ENCODE measurements around the gene STRA6. TPM values are rescaled to one million over a fixed set of nuclear protein-coding genes. Genes with fewer than 3 reads are reported as not detected.

Gene STRA6
- total RNA-seq, 3 donors from 2014 or later: 0.98 to 1.0 TPM; not detected in 1

DNA sequence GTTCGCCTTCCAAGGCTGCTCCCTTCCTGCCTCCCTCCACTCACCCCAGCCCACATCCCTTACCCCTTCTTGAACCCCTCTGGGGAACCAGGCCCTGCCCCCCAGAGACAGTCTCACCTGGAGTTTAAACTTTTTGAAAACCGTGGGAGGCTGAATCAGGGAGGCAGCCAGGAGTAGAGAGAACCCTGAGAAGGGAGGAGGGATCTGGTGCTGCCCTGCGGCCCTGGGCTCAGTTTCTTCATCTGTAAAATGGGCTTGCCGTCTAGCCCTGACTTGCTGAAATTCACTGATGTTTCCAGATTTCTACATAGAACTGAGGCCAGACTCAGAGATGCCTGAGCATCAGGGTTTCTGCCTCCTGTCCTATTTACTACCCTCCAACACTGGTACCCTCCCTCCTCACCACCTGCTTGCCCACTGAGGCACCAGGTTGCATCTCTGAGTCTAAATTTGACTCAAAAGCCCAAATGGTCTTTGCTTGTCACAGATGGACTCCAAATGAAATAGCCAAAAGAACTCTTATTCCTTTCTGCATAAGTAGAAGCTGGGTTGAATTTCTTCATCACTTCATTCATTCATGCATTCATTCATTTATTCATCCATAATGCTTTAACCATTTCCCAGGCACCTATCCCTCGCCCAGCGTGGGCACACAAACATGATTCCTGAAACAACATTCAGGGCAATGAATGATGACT lies 11.9 kb upstream of the STRA6 start:
- no peak overlapping the region for H3K4me3 ChIP-seq
- intact Hi-C loops (cut with DNase I; ENCODE audit: low total_unique reads): no loop called here
- TF ChIP-seq, protein P1, sequence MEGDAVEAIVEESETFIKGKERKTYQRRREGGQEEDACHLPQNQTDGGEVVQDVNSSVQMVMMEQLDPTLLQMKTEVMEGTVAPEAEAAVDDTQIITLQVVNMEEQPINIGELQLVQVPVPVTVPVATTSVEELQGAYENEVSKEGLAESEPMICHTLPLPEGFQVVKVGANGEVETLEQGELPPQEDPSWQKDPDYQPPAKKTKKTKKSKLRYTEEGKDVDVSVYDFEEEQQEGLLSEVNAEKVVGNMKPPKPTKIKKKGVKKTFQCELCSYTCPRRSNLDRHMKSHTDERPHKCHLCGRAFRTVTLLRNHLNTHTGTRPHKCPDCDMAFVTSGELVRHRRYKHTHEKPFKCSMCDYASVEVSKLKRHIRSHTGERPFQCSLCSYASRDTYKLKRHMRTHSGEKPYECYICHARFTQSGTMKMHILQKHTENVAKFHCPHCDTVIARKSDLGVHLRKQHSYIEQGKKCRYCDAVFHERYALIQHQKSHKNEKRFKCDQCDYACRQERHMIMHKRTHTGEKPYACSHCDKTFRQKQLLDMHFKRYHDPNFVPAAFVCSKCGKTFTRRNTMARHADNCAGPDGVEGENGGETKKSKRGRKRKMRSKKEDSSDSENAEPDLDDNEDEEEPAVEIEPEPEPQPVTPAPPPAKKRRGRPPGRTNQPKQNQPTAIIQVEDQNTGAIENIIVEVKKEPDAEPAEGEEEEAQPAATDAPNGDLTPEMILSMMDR (IDR thresholded peaks at IDR 0.05): no peak
- no peak for TF ChIP-seq POLR2A (IDR thresholded peaks at IDR 0.05)
- H3K9me3 ChIP-seq: no peaks in the 10 kb centered on the region
- no peaks in the 10 kb centered on the region for H3K36me3 ChIP-seq
- H3K4me1 ChIP-seq: no peaks in the 10 kb centered on the region
- no peak for DNase-seq (ENCODE audit: low spot score in 2 of 2)
- H3K27me3 ChIP-seq: no peaks in the 10 kb centered on the region
- H3K27ac ChIP-seq: no peak overlapping the region

DNA sequence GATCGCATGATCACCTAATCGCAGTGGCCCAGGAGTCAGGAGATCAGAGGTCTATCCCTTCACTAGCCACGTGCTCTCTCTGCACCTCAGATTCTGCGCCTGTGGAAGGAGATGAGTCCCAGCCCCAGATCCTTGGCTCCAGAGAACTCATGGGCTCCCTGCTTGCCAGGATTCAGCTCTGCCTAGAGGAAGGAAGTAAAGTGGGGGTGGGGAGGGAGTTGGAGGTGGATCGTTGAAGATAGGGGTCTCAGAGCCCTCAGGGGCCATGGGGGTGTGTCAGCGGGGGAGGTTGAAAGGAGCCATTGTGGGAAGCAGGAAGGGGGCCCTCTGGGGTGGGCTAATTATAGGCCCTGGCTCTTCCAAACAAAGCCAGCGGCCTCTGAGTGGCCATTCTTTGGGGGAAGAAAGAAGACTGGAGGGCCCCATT lies 11.3 kb upstream of the STRA6 start:
- Histone ChIP-seq H3K4me1 (no peaks in the 10 kb centered on the region), H3K27ac (no peak overlapping the region), H3K27me3 (no peaks in the 10 kb centered on the region), H3K4me3 (no peak overlapping the region), H3K36me3 (no peaks in the 10 kb centered on the region), H3K9me3 (no peaks in the 10 kb centered on the region)
- intact Hi-C loops (cut with DNase I; ENCODE audit: low total_unique reads): no loop called here
- no peak for DNase-seq (ENCODE audit: low spot score in 2 of 2)
- TF ChIP-seq, protein P1 (IDR thresholded peaks at IDR 0.05): no peak
- TF ChIP-seq POLR2AphosphoS5 (IDR thresholded peaks at IDR 0.05) (no peak), POLR2A (IDR thresholded peaks at IDR 0.05) (no peak)

DNA sequence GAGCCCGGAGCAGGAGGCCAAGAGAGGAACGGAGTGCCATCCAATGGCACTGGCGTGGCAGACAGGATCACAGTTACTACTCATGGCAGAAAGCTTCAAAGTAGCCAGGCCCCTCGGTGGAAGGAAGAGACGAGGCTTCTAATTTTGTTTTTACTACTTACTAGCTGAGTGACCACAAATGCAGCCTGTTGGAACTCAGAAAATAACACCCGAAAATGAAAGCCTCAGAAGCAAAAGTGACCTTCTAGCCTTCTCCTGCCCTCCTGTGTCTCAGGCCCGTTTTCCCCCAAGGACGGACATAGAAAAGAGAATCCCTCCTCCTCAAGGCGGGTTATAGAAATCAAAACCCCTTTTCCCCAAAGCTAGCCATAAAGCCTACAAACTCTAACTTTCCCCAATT lies 9.9 kb upstream of the STRA6 start:
- TF ChIP-seq, protein P1 (IDR thresholded peaks at IDR 0.05): no peak
- no peak for TF ChIP-seq POLR2A (IDR thresholded peaks at IDR 0.05)
- TF ChIP-seq POLR2AphosphoS5 (IDR thresholded peaks at IDR 0.05): no peak
- no peaks in the 10 kb centered on the region for H3K36me3 ChIP-seq
- H3K27me3 ChIP-seq: no peaks in the 10 kb centered on the region
- no peak for DNase-seq (ENCODE audit: low spot score in 2 of 2)
- H3K4me3 ChIP-seq: no peak overlapping the region
- H3K4me1 ChIP-seq: no peaks in the 10 kb centered on the region
- no peak overlapping the region for H3K27ac ChIP-seq
- intact Hi-C loops (cut with DNase I; ENCODE audit: low total_unique reads): no loop called here
- no peaks in the 10 kb centered on the region for H3K9me3 ChIP-seq

DNA sequence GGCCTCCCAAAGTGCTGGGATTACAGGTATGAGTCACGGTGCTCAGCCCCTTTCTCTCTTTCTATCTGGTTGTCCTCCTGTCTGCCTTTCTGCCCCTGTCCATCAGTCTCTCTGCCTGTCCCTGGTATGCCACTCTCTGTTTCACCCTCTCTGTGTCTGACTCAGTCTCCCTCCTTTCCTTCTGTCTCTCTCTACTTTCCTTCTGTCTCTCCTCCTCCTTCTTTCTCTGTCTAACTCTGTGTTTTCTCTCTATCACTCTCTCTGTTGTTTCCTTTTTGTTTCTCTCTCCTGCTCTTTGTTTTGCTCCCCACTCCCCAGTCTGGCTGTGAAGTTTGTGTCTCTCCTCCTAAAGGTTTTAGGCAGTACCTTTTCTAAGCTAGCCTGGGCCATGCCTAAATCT lies 9.1 kb upstream of the STRA6 start:
- DNase-seq (ENCODE audit: low spot score in 2 of 2): no peak
- Histone ChIP-seq H3K36me3 (no peaks in the 10 kb centered on the region), H3K4me1 (no peaks in the 10 kb centered on the region), H3K27ac (no peak overlapping the region), H3K4me3 (no peak overlapping the region), H3K27me3 (no peaks in the 10 kb centered on the region), H3K9me3 (no peaks in the 10 kb centered on the region)
- TF ChIP-seq, protein P1 (IDR thresholded peaks at IDR 0.05): no peak
- TF ChIP-seq POLR2A (IDR thresholded peaks at IDR 0.05): no peak
- no peak for TF ChIP-seq POLR2AphosphoS5 (IDR thresholded peaks at IDR 0.05)
- intact Hi-C loops (cut with DNase I; ENCODE audit: low total_unique reads): no loop called here

DNA sequence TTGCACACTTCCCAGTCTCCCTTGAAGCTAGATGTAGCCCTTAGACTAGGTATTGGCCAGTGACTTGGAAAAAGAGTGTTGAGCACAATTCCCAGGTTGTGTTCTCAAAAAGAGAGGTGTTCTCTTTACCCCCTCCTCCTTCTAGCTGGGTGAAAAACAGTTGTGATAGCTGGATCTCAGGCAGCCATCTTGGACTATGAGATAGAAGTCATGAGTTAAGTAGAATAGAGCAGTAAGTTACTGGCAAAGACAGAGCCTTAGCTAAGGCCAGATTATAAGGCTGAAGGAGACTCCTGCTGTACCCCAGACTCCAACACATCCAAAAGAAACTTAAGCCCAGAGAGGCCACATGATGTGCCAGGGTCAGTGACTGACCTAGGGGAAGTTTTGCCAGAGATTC lies 8.1 kb upstream of the STRA6 start:
- intact Hi-C loops (cut with DNase I; ENCODE audit: low total_unique reads): no loop called here
- TF ChIP-seq POLR2AphosphoS5 (IDR thresholded peaks at IDR 0.05): no peak
- TF ChIP-seq, protein P1 (IDR thresholded peaks at IDR 0.05): no peak
- TF ChIP-seq POLR2A (IDR thresholded peaks at IDR 0.05): no peak
- Histone ChIP-seq H3K4me3 (no peak overlapping the region), H3K27ac (no peak overlapping the region), H3K9me3 (no peaks in the 10 kb centered on the region), H3K4me1 (no peaks in the 10 kb centered on the region), H3K27me3 (no peaks in the 10 kb centered on the region), H3K36me3 (no peaks in the 10 kb centered on the region)
- DNase-seq (ENCODE audit: low spot score in 2 of 2): no peak

Measured in breast epithelium (tissue), 4 donors.